Measurements from ENCODE around the gene ASPA.

ASPA gene

GRCh38 chr17:3534881-3535252 lies 59.1 kb downstream of the ASPA start:
- no peak for FAIRE-seq
- TF ChIP-seq, protein P1, sequence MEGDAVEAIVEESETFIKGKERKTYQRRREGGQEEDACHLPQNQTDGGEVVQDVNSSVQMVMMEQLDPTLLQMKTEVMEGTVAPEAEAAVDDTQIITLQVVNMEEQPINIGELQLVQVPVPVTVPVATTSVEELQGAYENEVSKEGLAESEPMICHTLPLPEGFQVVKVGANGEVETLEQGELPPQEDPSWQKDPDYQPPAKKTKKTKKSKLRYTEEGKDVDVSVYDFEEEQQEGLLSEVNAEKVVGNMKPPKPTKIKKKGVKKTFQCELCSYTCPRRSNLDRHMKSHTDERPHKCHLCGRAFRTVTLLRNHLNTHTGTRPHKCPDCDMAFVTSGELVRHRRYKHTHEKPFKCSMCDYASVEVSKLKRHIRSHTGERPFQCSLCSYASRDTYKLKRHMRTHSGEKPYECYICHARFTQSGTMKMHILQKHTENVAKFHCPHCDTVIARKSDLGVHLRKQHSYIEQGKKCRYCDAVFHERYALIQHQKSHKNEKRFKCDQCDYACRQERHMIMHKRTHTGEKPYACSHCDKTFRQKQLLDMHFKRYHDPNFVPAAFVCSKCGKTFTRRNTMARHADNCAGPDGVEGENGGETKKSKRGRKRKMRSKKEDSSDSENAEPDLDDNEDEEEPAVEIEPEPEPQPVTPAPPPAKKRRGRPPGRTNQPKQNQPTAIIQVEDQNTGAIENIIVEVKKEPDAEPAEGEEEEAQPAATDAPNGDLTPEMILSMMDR (IDR thresholded peaks at IDR 0.05; ENCODE audit: insufficient read depth, missing control alignments) = no peak
- no peak for DNase-seq (ENCODE audit: insufficient read length, low spot score)

DNA sequence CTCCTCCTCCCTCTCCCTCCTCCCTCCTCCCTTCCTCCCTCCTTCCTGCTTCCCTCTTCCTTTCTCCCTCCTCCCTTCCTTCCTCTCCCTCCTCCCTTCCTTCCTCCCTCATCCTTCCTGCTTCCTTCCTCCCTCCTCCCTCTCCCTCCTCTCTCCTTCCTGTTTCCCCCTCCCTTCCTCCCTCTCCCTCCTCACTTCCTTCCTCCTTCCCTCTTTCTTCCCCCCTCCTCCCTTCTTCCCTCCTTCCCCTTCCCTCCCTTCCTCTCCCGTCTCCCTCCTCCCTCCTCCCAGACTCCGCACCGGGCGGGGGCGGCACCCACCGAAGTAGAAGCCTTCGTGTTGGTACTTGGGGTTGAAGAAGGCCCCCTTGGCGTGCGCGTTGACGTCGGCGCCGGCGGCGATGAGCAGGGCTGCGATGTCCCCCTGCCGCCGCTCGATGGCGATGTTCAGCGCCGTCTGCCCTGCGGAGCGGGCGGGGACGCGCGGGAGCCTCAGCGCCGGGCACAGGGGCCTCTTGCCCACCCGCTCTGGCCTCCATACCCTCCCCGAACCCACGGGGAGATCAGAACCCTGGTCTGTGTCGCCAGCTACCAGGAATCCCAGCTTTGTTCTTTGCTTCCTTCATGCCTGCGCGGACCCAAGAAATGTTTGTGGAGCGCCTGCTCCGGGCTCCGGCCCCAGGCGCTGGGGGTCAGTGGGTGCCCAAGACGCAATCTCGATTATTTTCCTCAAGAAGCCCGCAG lies 59.6 kb downstream of the ASPA start:
- DNase-seq (ENCODE audit: insufficient read length, low spot score) (no peak), FAIRE-seq (no peak)
- TF ChIP-seq, protein P1 (IDR thresholded peaks at IDR 0.05; ENCODE audit: insufficient read depth, missing control alignments) = peak; percentile 28

DNA sequence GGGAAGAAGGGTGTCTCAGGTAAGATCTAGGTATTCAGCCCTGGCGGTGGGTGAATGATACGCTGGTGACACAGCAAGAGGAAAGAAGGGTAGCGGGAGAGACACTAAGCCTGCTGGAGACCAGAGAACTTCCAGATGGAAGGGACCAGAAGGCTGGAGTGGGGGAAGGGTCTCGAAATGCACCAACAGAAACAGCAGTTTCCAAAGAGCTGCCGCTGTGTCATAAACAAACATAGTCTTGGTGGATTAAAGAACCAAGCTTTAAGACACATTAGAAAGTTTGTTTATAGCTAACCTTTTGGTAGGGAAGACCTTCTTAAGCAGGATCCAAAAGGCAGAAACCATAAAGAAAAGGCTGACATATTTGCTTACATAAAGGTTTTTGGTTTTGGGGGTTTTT lies 60.9 kb downstream of the ASPA start:
- TF ChIP-seq, protein P1 (IDR thresholded peaks at IDR 0.05; ENCODE audit: insufficient read depth, missing control alignments) = no peak
- DNase-seq (ENCODE audit: insufficient read length, low spot score) (no peak), FAIRE-seq (no peak)

GRCh38 chr17:3539881-3540540 lies 64.2 kb downstream of the ASPA start:
- FAIRE-seq (no peak), DNase-seq (ENCODE audit: insufficient read length, low spot score) (no peak)
- TF ChIP-seq, protein P1 (IDR thresholded peaks at IDR 0.05; ENCODE audit: insufficient read depth, missing control alignments) = no peak

DNA sequence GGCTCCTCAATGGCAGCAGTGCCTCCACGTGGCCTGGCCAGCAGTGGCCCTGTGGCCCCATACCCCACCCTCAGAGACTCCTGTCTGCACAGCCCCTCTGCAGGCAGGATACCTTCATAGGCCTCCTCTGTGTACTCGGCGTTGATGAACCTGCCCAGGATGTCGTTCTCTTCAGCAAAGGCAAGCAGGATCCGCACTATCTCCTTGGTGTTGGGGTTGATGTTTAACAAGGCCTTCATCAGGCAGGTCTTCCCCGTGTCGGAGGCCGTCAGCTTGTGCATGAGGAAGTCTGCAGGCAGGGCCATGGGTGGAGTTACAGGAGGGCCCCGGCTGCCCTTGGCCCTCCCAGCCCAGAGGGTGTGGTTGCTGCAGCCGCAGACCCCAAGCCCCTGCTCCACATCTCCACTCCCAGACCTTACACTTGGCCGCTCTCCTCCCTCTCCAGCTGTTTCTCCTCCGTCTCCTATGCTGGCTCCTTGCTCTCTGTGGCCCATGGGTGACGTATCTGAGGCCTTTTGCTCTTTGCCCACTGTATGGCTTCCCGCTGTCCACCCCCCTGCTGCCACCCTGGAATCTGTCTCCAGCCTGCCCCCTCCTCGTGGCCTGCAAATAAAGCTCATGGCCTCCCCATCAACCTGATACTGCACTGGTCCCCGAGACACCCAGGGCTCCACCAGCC lies 66.8 kb downstream of the ASPA start:
- TF ChIP-seq, protein P1 (IDR thresholded peaks at IDR 0.05; ENCODE audit: insufficient read depth, missing control alignments) = no peak
- no peak for FAIRE-seq
- DNase-seq (ENCODE audit: insufficient read length, low spot score) = no peak

DNA sequence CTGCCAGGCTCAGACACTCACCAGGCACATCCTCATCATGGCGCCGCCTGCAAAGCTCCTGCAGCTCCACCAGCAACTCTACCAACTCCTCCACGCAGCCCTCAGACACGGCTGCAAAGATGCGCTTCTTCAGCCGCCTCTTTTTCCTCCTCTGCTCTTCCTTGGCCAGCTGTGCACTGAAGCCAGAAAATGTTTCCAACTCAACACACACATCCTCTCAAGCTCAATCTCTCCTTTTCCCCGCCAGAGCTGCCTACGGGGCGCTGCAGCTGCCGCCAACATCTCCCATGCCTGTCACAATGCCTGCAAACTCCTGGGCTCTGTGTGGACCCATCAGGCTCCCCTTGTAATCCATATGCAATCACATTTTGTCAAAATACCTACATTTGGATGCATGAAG lies 67.7 kb downstream of the ASPA start:
- no peak for FAIRE-seq
- TF ChIP-seq, protein P1 (IDR thresholded peaks at IDR 0.05; ENCODE audit: insufficient read depth, missing control alignments) = no peak
- DNase-seq (ENCODE audit: insufficient read length, low spot score) = no peak

Measured in D721Med (cell line).